ENCODE data around the gene PCGF3.

DNA sequence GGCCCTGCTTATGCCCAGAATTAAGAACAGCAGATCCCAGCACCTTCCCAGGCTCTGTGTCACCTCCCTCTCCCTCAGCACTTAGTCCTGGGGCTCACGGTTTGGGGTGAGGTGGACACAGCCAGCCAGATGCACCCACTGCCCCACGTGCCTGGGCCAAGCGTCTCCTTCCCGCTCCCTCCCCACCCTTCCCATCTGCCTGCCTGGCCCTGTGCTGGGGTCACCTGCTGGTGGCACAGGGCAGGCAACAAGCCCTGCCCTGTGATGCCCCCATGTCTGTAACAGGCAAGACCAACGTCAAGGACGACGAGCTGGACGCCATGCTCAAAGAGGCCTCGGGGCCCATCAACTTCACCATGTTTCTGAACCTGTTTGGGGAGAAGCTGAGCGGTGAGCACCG lies 26.0 kb upstream of the PCGF3 start:
- TF ChIP-seq, protein P1, sequence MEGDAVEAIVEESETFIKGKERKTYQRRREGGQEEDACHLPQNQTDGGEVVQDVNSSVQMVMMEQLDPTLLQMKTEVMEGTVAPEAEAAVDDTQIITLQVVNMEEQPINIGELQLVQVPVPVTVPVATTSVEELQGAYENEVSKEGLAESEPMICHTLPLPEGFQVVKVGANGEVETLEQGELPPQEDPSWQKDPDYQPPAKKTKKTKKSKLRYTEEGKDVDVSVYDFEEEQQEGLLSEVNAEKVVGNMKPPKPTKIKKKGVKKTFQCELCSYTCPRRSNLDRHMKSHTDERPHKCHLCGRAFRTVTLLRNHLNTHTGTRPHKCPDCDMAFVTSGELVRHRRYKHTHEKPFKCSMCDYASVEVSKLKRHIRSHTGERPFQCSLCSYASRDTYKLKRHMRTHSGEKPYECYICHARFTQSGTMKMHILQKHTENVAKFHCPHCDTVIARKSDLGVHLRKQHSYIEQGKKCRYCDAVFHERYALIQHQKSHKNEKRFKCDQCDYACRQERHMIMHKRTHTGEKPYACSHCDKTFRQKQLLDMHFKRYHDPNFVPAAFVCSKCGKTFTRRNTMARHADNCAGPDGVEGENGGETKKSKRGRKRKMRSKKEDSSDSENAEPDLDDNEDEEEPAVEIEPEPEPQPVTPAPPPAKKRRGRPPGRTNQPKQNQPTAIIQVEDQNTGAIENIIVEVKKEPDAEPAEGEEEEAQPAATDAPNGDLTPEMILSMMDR (IDR thresholded peaks at IDR 0.05): no peak
- no peak for TF ChIP-seq POLR2A (IDR thresholded peaks at IDR 0.05)

All from uterus (tissue), 2 donors.